ENCODE data around the gene HTRA3.
A peak's percentile ranks its signal among the peaks of the same experiment; 100 is the strongest.

HTRA3 gene

DNA sequence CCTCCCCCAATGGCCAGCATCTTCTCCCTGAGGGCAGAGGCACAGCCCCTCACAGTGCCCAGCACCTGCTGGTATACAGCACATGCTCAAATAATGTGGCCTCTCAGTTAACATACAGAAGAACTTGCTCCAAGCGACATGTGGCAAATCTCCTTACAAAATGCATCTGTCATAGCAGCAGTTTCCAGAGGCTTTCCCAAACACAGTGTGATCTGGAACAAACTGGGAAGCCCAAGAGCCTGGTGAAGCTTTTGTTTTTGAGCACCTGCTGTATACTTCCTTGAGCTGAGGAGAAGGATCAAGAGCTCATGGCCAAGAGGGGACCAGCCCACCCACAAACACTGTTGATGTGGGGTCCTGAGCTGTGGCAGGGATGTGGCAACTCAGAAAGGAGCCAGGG lies 34.8 kb upstream of the HTRA3 start:
- DNase-seq (ENCODE audit: low read depth in 3 of 3) = no peak

- DNase-seq (ENCODE audit: low read depth in 3 of 3) = no peak
These were observed 34.3 kb upstream of the HTRA3 start for GRCh38 chr4:8235224-8235623.

GRCh38 chr4:8235686-8236085 lies 33.9 kb upstream of the HTRA3 start:
- DNase-seq (ENCODE audit: low read depth in 3 of 3) = no peak

- DNase-seq (ENCODE audit: low read depth in 3 of 3) = no peak
These were observed 33.2 kb upstream of the HTRA3 start for GRCh38 chr4:8236106-8236919.

DNA sequence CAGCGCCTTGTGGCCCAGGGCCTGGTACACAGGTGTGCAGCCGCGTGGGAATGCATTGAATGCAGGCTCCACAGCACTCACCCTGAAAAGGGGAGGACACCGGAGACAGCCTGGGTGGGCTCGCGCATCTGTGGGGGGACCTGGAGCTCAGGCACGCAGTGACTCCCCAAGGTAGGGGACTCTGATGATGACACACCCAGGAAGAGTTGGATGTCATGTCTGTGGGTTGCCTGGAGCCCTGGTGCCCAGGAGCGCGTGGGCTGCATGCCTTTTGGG lies 32.7 kb upstream of the HTRA3 start:
- no peak for DNase-seq (ENCODE audit: low read depth in 3 of 3)

DNA sequence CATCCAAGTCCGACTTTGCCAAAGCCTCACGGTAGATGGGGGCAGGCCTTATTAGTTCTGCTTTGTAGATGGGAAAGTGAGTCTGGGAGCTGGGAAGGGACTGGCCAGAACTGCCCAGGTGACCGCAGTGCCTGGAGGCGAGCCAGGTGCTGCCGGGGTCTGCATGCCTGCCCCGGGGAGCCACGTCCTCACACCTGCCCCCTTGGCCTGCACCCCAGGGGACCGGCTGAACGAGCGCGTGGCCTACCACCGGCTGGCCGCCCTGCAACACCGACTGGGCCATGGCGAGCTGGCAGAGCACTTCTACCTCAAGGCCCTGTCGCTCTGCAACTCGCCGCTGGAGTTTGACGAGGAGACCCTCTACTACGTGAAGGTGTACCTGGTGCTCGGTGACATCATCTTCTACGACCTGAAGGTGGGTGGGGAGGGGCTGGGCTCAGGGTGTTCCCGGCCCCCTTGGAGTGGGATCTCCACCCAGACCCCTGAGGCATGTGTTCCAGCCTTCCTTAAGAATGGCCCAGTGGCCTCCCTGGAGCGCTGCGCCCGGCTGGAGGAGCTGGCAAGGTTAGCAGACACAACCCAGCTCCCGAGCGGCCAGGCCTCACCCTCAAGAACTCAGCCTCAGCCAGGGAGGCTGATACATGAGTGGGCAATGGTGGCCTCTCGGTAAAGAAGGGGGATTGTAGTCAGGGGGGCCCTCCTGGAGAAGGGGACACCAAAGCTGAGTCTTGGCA lies 32.1 kb upstream of the HTRA3 start:
- no peak for DNase-seq (ENCODE audit: low read depth in 3 of 3)

DNA sequence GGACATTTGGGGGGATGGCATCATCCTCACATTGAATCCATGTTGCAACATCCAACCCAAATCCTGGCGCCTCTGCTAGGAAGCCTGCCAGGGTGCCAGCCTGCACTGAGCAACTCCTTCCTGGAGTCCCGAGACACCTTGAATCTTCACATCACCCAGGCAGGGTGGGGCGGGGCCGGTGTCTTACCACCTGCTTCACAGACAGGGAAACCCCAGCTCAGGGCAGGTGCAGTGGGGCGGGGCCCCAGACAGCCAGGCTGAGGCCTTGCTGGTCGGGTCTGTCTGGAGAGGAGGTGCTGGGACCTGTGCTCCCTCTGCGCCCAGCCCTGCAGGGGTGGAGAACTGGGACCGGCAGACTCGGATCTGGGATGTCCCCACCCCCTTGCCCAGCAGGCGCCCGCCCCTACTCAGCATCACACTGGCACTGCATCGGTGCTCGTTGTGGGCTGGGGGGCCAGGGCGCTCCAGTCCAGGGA lies 31.5 kb upstream of the HTRA3 start:
- no peak for DNase-seq (ENCODE audit: low read depth in 3 of 3)

- no peak for DNase-seq (ENCODE audit: low read depth in 3 of 3)
These were observed 31.0 kb upstream of the HTRA3 start for GRCh38 chr4:8238515-8239053.

DNA sequence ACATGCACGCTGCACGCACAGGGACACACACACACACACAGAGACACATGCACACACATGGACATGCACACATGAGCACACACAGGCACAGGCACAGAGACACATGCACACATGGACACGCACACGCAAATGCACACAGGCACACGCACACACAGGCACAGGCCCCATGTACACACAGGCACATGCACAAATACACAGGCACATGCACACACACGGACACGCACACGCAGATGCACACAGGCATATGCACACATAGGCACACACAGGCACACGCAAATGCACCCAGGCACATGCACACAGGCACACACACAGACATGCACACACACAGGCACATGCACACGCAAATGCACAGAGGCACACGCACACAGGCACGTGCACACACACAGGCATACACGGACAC lies 30.3 kb upstream of the HTRA3 start:
- no peak for DNase-seq (ENCODE audit: low read depth in 3 of 3)

- DNase-seq (ENCODE audit: low read depth in 3 of 3) = no peak
These were observed 29.9 kb upstream of the HTRA3 start for GRCh38 chr4:8239661-8240060.

DNA sequence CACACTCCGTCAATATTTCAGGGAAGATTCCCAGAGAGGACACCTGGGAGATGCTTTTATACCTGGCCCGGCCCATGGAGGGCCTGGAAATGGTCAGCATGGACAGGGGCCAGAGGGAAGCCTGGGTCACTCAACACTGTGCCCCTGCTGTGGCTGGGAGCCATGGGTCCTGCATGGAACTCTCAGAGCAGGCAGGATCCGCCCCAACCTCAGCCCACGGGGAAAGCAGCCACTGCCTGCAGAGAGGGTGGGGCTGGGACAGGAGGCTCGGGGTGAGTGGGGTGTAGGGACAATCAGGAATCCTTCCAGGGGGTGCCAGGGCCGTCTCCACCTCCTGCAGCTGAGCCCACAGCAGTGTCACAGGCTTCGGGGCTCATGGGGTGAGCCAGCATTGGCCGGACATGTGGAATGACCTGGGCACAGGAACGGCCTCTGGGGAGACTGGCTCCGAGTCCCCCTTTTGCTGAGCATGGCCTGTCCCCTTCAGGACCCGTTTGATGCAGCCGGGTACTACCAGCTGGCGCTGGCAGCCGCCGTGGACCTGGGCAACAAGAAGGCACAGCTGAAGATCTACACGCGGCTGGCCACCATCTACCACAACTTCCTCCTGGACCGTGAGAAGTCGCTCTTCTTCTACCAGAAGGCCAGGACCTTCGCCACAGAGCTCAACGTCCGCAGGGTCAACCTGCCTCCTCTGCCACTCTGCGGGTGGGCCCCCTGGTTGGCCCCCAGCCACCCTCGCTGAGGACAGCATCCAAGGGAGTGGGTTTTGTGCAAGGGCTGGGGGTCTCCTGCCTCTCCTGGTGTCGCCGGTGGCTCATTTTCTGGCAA lies 29.1 kb upstream of the HTRA3 start:
- DNase-seq (ENCODE audit: low read depth in 3 of 3) = no peak

- no peak for DNase-seq (ENCODE audit: low read depth in 3 of 3)
These were observed 28.3 kb upstream of the HTRA3 start for GRCh38 chr4:8241211-8241779.

- DNase-seq (ENCODE audit: low read depth in 3 of 3) = peak; percentile 67 to 77 (median 77)
These were observed 27.5 kb upstream of the HTRA3 start for GRCh38 chr4:8241895-8242696.

DNA sequence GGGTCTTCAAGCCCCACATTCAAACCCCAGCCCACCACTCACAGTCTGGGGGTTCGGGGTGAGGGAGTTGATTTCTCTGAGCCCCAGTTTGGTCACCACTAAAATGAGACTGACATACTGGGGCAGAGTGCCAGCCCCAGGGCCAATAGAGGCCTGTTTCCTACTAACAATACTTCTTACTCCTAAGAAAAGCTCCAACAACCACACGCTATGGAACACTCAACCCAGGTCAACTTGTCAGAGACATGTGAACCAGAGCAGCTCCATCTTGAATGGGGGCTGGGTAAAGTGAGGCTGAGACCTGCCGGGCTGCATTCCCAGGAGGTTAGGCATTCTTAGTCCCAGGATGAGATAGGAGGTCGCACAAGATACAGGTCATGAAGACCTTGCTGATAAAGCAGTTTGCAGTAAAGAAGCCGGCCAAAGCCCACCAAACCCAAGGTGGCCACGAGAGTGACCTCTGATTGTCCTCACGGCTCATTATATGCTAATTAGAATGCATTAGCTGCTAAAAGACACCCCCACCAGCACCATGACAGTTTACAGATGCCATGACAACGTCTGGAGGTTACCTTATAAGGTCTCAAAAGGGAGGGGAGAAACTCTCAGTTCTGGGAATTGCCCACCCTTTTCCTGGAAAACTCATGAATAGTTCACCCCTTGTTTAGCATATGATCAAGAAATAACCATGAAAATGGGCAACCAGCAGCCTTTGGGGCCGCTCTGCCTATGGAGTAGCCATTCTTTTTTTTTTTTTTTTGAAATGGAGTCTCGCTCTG lies 26.6 kb upstream of the HTRA3 start:
- DNase-seq (ENCODE audit: low read depth in 3 of 3) = no peak

DNA sequence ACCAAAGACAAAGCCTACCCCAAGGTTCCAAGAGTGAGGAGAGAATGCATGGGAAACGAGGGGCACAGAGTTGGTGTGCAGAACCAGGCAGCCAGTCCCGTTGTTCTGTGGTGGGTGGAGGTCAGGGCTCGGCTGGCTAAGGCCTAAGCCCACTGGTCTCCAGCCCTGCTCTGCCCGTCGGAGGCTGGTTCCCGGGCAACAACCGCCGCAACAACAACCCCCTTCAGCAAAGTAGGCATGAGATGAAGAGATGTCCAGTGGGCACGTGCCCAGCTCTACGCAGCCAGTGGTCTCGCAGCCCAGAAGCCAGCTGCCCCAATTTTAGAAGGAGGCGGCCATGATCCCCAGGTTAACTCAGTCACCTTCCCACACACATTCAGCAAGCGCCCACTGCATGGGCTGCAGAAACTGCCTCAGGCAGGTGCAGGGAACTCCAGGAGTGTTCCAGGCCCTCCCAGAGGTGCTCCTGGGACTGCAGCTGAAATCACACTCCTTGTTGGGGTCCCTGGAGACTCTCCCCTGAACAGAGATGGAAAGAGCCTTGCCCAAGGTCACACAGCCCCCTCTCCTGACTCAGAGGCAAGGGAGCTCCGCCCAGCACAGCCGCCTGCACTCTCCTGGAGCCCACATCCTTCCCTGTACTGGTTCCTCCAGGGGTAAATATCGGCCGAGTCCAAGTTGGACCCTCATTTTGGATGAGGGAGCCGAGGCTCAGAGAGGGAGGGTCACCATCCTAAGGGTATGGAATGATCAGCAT lies 25.4 kb upstream of the HTRA3 start:
- no peak for DNase-seq (ENCODE audit: low read depth in 3 of 3)

DNA sequence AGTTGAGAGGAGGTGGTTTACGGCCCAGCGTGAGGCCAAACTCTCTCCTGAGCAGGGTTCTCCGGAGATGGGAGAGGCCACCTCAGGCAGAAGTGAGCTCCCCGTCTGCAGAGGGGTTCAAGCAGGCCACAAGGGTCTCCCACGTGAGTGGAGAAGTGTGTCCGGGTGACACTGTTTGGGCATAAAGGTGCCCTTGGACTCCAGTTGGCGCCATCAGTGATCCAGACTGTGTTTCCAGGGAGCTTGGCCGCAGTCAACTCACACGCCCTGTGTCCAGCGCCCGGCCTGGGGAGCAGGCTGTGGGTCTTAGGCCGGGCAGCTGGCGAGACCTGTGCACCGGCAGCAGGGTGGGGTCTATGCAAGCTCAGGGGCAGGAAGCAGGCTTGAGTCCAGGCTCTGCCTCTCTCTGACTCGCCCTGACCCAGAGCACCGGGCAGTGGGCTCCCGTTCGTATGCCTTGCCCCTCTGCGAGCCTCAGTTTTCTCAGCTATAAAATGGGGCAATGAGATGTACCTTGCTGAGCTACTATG lies 24.6 kb upstream of the HTRA3 start:
- no peak for DNase-seq (ENCODE audit: low read depth in 3 of 3)

DNA sequence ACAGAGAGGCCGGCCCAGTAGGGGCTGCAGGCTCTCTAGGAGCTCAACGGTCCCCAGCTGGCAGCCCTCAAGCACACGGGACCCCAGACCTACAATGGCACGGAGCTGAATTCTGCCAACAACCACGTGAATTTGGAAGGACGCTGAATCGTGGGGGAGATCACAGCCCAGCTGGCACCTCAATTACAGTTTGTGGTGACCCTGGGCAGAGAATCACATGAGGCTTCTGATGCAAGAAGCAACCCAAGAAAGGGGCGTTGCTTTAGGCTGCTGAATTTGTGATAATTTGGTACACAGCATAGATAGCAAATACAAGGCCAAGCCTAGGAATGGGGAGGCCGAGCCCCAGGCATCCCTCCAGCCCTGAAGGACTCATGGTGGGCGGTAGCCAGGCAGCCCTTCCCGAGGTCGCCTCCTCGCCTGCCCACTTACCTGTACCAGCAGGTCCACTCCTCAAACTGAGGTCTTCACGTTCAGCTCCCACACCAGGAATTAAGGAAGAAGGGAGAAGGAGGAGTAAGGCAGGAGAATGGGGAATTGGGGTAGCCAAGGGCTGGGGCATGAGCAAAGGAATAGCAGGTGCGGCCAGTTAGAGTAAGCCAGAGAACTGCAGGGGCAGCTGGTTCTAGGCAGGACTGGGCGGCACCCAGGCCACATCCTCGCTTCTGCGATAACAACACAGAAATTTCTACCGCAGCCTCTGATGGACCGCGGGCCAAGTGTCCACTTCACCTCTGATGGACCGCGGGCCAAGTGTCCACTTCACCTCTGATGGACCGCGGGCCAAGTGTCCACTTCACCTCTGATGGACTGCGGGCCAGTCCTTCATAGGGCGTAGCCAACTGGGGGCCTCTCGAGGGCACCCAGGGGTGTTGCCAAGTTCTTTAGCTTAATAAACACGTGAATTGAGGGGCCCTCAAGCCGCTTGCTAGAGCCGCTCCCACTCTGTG lies 23.4 kb upstream of the HTRA3 start:
- DNase-seq (ENCODE audit: low read depth in 3 of 3) = no peak
